Stimulated activated CD8-positive, alpha-beta memory T cell treated with anti-CD3 and anti-CD28 coated beads, Interleukin-7, amount 100 ng/mL, for 24 hours (primary cell): ENCODE data around the gene NIT1.
A peak's percentile ranks its signal among the peaks of the same experiment; 100 is the strongest.

Experiments
- DNase-seq: peaks from one replicate; pipeline ENCODE4 v3.0.0-alpha.2; 2020; ENCODE audit warnings: low read depth

Gene NIT1, protein sequence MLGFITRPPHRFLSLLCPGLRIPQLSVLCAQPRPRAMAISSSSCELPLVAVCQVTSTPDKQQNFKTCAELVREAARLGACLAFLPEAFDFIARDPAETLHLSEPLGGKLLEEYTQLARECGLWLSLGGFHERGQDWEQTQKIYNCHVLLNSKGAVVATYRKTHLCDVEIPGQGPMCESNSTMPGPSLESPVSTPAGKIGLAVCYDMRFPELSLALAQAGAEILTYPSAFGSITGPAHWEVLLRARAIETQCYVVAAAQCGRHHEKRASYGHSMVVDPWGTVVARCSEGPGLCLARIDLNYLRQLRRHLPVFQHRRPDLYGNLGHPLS

DNA sequence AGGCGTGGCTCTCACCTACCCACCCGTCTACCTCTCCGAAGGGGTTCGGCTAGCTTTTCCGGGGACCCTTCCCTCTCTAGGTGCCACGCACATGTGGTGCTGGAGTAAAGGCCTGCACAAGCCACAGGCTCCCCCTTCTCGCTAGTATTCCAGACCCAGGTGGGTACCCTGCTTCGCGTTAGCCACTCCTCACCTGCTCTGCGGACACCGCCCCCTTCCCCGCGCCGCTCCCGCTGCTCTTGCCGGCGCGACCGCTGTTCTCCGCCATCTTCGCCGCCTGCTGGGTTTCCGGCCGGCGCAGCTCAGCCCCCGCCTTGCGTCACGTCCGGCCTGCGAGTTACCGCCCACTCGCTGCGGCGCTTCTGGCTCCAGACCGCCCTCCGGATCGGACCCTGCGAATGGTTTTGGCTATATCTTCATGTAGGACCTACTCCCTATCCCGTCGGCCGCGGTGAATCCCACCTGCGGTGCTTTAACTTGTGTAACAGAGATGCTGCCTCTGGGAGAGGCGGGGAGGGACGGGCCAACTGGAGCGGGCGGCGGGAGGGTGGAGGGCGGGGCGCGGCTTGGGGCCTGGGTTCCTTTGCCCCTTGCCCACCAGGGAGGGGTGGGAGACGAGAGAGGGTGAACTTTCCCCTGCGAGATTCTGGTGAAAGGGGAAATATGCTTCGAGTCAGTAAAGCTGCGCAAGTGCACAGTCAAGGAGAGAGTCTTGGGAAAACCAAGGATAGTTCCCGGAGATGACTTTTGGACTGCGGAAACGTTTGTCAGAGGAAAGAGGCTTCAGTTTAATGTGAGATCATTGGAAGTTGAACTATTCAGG, at the start of gene NIT1, which contains the start of gene PFDN2:
Gene NIT1 (plus strand): TSS at position 347 of the 823 bp plus-strand sequence. CDS start 72 bp downstream, at position 419.
Gene PFDN2 (minus strand): TSS at position 279 of the 823 bp plus-strand sequence. CDS start 11 bp downstream, at position 268.
- peak; percentile 72 for DNase-seq

DNA sequence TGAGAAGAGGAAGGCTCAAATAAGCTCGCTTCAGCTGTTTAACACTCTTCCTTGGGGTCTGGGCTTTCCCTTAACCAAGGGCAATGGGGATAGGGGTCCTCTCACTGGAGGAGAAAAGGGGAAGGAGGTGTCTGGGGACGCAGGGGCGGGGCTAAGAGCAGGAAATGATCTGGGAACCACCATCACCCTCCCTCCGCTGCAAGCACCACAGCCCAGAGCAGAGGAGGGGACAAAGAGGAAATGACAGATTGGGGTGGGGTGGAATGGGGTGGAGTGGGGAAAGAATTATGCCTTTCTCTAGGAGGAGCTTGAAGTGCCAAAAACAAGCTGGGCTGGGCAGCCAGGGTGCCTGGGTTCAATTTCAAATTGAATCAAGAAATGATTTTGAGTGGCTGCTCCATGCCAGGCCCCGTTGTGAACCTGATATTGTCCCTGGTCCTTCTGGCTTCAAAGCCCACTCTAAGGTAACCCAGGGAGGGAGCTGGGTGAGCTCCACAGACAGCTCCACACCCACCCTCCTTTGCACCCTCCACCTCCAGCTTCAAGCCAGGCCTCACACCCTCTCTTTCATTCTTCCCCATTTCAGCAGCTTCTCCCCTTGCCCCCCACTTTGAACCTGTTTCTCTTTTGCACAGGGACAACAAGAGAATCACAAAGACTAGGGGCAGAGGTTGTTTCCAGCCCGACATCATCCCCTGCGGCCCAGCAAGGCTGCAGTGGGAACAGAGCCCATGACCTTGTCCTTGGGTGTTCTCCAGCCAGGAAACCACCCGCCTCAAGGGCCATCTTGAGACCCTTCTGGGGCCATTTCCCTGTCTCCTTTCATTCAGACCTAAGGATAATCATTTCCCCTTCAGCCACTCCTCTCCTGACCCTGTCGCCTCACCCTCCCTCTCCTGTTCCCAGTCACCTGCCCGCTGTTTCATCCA, 49.3 kb upstream of the NIT1 start:
- DNase-seq, result peak; percentile 62

DNA sequence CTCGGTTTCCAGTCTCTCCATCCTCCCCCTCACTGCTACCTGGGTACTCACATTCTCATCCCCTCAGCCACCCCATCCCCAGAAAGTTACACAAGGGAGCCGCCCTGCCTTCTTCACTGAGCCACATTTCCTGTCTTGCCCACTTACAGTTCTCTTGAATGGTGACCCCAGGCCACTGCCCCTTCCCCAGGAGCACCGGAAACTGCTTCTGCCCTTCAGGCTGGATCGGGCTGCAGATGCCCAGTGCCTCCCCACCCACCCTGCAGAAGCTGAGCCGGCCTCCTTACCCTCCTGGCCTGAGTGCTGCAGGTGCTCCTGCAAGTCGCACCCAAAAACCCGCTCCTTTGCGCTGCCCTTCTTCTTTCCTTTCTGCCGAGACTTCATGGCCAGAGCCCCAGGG, 48.7 kb upstream of the NIT1 start:
- DNase-seq, result no peak

DNA sequence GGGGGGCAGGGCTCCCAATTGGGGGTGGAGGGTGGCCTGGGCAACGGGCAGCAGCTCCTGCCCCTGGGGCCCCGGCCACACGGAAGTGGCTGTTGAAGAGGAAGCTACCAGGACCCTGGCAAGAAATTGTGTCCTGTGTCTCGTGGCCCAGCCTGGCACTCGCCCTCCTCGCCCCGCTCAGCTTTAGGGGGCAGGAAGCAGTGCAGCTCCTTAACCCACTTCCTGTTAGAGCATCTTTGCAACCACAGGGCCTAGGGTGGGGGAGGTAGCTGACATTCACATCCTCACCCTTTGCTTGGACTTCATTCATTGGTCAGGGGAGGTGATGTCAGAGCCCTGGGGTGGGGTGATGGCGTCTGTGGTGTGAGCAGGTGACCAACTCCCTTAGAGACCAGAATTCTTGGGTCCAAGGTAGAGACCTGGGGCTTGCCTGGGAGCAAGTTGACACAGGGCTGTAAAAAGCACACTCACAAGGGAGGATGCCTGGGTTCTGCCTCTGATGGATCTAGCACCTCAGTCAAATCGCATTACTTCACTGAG, 48.1 kb upstream of the NIT1 start, which contains the start of gene ARHGAP30:
Gene ARHGAP30 (minus strand): TSS at position 161 of the 540 bp plus-strand sequence. CDS start 267 bp downstream, outside the sequence.
- peak; percentile 49 for DNase-seq

DNA sequence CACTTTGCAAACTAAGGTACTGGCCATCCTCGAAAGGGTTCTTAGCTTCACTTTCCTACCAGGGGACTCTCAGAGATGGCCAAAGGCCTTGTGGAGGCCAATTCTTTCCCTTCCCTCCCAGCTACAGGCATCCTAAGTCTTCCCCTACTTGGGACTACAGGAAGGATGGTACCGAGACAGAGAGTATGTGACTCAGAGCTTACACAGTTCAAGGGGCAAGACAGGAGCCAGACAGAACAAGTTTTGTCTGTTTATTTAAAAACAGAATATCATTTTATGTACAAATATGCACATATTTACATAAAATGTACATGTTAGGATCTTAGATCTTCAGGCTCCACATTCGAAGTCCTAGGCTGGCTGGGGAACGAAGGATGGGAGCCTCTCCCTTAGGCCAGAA, 47.1 kb upstream of the NIT1 start:
- DNase-seq, result no peak

DNA sequence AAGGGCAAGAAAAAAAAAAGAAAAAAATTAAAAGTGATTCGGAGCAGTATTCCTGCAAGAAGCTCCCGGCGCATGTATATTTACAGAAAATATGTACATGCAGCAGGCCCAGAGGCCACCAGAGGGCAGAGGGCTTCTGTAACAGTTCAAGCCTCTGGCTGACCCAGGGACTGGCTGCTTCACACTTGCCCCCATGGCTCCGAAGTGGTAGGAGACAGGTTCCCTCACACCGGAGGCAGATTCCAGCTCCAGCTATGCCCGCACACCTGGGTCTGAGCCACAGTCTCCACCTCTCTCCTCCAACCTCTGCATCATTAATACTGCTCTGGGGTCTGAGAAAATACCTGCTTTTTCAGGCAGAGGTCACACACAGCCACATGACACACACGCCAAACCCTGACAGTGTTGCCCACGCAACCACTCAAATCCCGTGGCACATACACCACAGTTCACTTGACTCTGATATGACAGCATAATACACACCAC, 46.0 kb upstream of the NIT1 start:
- no peak for DNase-seq

DNA sequence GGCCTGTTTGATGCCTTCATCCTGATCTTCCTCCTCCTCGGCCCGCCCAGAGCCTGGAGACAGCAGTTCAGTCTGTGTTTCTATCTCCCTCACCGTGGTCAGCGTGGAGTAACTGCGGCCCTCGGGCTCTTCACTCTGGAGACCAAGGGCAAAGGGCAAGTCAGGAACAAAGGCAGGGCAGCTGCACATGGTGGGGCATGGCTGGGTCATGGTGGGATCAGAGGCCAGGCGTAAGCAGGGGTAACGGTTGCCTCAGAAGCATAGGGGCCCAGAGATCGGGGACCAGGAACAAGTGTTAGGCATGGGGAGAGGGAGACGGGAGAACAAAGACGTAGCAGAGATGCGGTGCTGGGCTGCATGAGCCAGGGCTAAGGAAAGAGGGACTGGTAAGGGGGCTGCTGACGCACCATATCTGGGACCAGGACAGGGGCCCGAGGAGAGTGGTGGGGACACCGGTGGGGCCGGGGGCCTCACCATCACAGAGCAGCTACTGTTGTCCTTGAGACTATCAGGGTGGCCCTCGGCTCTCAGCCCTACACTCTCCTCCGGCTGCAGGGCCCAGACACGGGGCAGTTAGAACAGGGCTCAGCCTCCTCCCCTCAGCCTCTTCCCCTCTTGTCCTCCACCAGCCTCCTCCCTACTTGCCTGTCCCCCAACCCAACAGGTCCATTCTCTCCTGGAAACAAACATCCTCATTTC, 45.0 kb upstream of the NIT1 start:
- no peak for DNase-seq

DNA sequence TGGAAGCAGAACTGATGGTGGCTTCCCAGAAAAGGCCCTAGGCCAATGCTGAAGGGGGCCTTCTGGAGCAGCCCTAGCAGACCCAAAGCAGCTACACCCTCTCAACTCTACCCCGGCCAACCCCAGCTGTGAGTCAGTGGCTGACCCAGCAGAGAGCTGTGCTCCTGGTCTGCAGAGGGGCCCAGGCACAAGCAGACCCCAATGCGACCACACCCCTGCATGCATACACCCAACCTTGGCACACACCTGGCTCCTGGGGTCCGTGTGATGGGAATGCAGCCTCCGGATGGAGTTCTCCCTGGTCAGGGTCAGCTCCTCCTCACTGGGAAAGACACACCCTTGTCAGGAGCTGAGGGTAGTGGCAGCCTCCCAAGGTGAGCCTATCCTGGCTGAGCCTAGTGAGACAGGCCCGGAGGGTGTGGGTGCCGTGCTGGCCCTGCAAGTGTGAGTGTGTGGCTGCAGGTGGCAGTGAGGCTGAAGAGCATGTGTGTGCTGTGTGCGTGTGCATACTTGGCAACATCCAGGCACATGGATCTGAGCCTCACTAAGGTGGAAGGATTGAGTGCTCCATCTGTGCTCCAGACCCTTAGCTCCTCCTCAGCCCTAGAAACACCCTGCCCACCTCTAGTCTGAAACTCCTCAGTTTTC, 44.3 kb upstream of the NIT1 start:
- no peak for DNase-seq

DNA sequence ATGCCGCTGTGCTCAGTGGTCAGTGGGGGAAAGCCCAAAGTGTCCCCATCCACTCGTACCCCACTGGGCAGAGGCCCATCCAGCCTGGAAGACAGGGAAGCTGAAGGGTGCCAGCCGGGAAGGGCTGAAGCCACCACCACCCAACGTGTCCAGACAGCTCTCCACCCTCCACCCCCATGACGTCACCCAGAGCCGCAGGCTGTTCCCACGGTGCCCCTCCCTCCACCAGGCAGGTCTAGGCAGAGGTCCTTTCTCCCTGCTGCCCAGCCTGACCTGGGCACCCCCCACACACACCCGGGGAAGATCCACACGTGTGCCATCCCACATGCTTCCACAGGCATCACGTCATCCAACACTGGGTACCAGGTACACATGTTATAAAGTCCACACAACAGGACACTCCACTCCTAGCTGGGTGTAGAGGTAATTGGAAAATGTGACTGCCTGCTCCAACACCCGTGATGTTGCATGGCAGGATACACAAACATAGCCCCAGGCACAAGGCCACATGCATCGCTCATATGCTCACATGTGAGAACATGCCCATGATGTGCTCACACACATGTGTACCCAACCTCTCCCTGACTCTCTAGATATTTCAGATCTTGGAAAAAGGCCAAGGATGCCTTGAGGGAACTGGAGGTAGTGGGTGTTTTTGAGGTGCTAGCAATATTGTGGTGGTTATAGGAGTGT, 43.1 kb upstream of the NIT1 start:
- DNase-seq, result no peak

DNA sequence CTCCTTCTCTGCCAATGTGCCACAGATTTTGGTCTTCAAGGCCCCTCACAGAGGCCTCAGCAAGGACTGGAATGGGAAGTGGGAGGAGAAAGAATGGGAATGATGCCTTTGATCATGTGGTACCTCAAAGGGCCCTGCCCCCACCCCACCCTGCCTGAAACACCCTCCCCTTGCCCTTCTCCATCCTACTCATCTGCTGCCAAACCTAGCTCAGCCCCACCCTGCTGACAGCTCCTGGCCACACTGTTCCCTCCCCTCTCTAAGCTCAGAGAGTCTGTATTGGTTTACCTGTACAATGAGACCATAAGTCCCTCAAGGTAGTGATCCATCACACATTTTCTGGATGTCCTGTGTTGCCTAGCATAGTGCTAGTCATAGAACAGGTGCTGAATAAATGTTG, 41.5 kb upstream of the NIT1 start:
- DNase-seq, result no peak

DNA sequence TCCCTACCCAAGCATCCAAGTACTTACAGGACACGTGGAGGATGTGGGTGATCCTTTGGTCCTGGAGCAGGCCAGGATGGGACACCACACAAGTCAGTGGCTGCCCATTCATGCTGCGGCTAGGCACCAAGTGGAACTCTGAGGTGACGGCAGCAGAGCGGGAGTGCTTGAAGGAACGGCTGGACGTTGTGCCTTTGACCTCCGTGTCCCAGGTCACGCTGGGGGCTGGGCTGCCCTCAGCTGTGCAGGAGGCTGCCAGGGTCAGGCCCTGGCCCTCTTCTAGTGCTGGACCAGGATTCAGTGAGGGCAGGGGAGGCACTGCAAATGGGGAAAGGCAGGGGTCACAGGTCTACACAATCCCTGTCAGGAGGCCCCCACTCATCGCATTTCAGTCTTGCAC, 40.5 kb upstream of the NIT1 start:
- no peak for DNase-seq

DNA sequence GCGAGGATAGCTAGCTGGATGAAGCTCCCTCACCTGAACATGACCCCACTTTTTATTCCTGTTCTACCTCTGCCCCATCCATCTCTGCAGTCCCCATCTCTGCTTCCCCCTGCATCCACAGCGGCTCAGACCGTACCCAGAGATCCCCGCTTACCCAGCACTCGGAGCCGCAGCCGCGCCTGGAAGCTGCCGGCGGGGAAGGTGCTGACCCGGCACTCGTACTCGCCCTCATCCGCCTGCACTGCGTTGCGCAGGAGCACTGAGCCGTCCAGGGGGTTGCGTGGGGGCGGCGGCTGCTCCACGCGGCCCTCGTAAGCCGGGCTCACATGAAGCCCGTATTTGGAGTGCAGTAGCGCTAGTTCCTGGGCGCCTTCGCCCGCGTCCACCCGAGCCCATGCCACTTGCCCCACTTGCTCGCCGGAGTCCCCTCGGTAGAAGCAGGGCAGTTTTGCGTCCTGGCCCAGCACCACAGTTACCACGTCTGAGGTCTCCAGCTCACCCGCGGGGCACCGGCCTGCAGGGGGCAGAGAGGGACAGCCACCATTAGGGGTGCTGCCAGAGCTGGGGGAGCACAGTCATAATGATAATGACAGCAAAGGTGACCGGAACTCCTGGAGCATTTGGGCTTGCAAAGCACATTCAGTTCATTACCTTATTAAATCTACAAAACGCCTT, 38.3 kb upstream of the NIT1 start:
- no peak for DNase-seq

DNA sequence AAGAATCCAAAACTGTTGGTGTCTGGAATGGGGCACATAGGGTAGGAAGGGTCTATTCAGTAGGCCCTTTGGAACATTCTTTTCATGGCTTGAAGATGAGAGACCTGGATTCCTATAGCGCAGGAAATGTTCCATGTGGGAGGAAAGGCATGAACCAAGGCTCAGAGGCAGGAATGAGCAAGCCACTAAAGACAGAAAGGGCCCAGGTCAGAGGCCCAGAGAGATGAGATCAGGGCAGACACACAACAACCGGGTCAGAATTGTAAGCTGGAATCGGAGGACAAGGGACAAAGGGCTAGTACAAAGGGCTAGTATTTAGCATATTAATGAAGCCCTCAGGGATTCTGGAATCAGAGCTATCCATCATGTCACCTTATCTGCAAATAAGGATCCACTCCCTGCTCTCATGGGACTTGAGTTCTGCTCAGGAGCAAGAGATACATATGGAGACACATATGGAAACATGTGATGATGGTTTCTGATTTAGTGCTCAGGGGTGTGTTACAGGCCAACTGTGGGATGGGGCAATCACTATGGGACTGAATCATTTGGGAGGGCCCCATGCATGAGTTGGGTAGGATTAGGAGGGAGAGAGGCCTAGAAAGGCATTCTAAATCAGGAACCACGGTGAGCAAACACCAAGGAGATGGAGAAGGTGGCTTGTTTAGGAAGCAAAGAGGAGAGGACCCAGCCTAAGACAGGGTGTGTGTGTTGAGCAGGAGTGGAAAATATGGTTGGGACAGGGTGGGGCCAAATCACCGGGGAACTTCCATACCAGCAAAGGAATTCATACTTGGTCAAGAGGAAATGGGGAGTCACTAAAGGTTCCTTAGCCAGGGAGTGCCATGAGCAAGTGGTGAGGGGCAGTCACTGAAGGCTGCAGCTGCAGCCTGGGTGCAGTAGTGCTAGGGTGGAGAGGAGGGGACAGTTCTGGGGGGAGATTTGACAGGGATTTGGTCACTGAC, 37.2 kb upstream of the NIT1 start:
- no peak for DNase-seq

DNA sequence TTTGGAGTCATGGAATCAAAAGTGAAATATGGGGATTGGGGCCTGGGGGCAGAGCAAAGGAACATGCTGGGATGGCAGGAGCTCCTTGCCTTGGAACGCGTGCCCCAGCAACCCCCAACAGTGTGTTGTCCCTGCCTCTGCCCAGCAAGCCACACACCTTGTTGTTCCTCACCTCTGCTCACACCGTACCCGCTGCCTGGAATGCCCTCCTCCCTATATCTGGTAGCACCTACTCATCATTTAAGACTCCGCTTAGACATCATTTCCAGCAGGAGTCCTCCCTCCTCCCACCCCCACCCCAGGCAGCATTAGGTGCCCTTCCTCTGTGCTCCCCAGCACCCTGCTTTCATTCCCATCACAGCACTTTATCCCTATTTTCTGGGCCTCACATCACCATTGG, 36.4 kb upstream of the NIT1 start:
- no peak for DNase-seq

DNA sequence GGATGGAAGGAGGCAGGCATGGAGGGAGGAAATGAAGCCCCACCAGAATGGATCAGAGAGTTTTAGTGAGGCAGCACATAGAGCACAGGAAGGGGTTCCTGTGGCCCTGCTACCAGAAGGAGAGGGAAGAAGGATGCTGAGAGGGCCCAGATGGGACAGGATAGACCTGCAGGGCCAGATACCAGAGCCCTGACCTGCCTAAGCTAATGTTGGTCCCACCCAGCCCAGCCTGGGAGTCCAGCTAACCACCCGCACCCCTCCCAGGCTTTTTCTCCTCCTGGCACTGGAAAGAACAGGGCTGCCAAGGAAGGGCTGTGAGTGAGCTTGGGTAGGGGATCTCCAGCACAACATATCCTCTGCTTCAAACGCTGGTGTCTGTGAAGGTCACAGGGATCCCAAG, 35.4 kb upstream of the NIT1 start:
- DNase-seq, result no peak

DNA sequence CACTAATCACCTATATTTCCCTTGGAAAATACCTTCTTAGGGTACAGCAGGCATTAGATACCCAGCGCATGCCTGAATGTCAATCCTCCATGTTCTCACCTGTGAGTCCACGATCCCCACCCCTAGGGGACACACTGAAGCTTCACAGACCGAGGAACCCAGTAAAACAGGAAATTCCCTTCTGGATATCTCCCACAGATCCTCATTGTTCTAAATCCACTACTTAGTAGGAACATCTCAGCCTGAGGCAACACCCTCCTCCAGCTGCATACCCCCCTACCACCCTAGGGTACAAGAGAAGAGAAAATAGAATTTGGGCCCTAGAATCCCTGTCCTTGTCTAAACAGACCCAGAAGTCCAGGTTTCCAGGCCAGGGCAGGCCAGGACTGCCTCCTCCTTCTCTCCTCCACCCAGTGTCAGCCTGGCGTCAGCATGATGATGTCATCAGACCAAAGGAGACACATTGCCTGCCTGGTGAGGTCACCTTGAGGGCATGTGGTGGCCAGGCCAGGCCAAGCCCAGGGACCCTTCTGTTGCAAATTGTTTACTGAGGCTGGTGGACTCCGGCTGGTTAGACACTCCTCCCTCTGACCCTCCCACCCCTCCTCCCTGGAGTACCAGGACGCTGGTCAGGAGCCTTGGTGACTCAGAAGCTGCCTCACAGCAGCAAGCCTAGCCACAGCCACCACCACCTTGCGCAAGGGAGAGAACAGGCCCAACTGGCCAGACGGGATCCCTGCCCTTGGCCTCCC, 34.7 kb upstream of the NIT1 start:
- DNase-seq, result no peak
